Measurements from ENCODE around the gene UQCR10. TPM values are rescaled to one million over a fixed set of nuclear protein-coding genes. Genes with fewer than 3 reads are reported as not detected.

The UQCR10 gene
- total and polyA plus RNA-seq, 9 of the 15 experiments (the other 6 are each of a cell fraction or from before 2014, with no cell fraction given), result 128 to 903 (median 163) TPM

GRCh38 chr22:29811377-29811776 is 44.2 kb downstream of the UQCR10 start:
- Histone ChIP-seq H3K27ac (ENCODE audit: extremely low read depth, low read depth, low read length) (no peak overlapping the region), H4K20me1 (replicated peaks; ENCODE audit: control insufficient read depth, insufficient read depth, low read length) (no peaks in the 10 kb centered on the region; the same call in 1 of the 2 replicates), H3K4me1 (replicated peaks in 1 of 2; ENCODE audit: control insufficient read depth in 2 of 2, insufficient read depth in 2 of 2, low read length in 2 of 2) (no peaks in the 10 kb centered on the region), H2AFZ (ENCODE audit: low read depth, low read length) (no peak overlapping the region), H3K9me3 (replicated peaks; ENCODE audit: control insufficient read depth, insufficient read depth, low read depth, low read length) (no peaks in the 10 kb centered on the region), H3K4me2 (ENCODE audit: insufficient read depth, low read length) (no peak overlapping the region), H3K4me3 (no peak overlapping the region), H3K27me3 (ENCODE audit: control insufficient read depth in 2 of 2, insufficient read depth in 2 of 2, low read length in 2 of 2) (no peaks in the 10 kb centered on the region), H3K79me2 (ENCODE audit: control insufficient read depth, insufficient read depth, low read length) (no peaks in the 10 kb centered on the region), H3K9ac (ENCODE audit: insufficient read depth in 1 of 2, low read depth in 2 of 2, low read length in 2 of 2) (no peak overlapping the region), H3K36me3 (ENCODE audit: control insufficient read depth, insufficient read depth, low read length) (peaks cover 83% of the 10 kb centered on the region; the same call in 2 of the 3 replicates), H3K9me1 (ENCODE audit: control insufficient read depth, insufficient read depth, low read length) (peaks cover 4% of the 10 kb centered on the region)
- CTCF ChIA-PET (ENCODE audit: low intra/inter-chr PET ratio), result no interaction called here
- FAIRE-seq (no peak), ATAC-seq (no peak), DNase-seq (ENCODE audit: extremely low read depth in 1 of 4, low spot score in 3 of 4) (no peak)
- no TSS peak for BruUV-seq (replicated peaks)
- in situ Hi-C loops (cut with MboI), result loop anchor here (10.0 kb wide), 1 partner anchor 193 kb away; no protein-coding TSS in a partner anchor
- POLR2A ChIA-PET, result no interaction called here
- intact Hi-C loops (cut with micrococcal nuclease), result no loop called here
- TF ChIP-seq PKNOX1 (IDR thresholded peaks at IDR 0.05) (no peak), PML (IDR thresholded peaks at IDR 0.05; ENCODE audit: low read length) (no peak), MXD1 (CRISPR knock-in tag; IDR thresholded peaks at IDR 0.05; ENCODE audit: borderline replicate concordance, poor library complexity, severe bottlenecking) (no peak), ZBTB5 (IDR thresholded peaks at IDR 0.05) (no peak)
- WGBS (ENCODE audit: insufficient coverage, low coverage, missing lambda C conversion rate), result 76% methylated on average over 2 of the region's 2 CpGs
